SK-N-MC (cell line): ENCODE results near the gene BACE2.

Source experiments
- EZH2 ChIP-seq: fragments of 200-600 bp; sonication (generic); IDR thresholded peaks from one replicate; pipeline ENCODE4 v1.6.1; 2017; ENCODE audit warnings: antibody characterized with exemption
- POLR2AphosphoS5 ChIP-seq: IDR thresholded peaks from 2 replicates; pipeline ENCODE4 v1.6.1; 2012; ENCODE audit warnings: mild to moderate bottlenecking, low read depth, low read length, borderline replicate concordance

GRCh38 chr21:41199123-41199522, 31.2 kb downstream of the BACE2 start:
- TF ChIP-seq EZH2, result no peak
- TF ChIP-seq POLR2AphosphoS5, result no peak
